Heart left ventricle (tissue), 16 donors: Measurements from ENCODE around the gene PSTPIP1. TPM values are rescaled to one million over a fixed set of nuclear protein-coding genes. Genes with fewer than 3 reads are reported as not detected.
A peak's percentile ranks its signal among the peaks of the same experiment; 100 is the strongest.

ENCODE experiments used
- ATAC-seq, 4 donors: fragments of 200-7000 bp; cut with Tn5 transposase; one replicate each; pipeline ENCODE4 v1.9.1; 2020 to 2022; ENCODE audit warnings: moderate library complexity in 4 of 4, mild to moderate bottlenecking in 3 of 4, moderate number of reproducible peaks in 1 of 4
- DNase-seq, 5 donors: peaks; one replicate each; pipeline ENCODE4 v3.0.0-alpha.2; 2020
- H3K27ac ChIP-seq, 12 donors: fragments of 200-600 bp; sonication (generic) in 4 of 12; one replicate each; pipeline versions ENCODE4 v1.5.0 to v1.8.0; 2016 to 2022; ENCODE audit warnings: mild to moderate bottlenecking in 2 of 12
- H3K27me3 ChIP-seq, 9 donors: fragments of 200-600 bp; sonication (generic) in 2 of 9; one replicate each; pipeline versions ENCODE4 v1.5.1 to v1.8.0; 2016 to 2022; ENCODE audit warnings: mild to moderate bottlenecking in 3 of 9
- H3K36me3 ChIP-seq, 9 donors: fragments of 200-600 bp; sonication (generic) in 2 of 9; one replicate each; pipeline versions ENCODE4 v1.5.0 to v1.8.0; 2018 to 2022; ENCODE audit warnings: mild to moderate bottlenecking in 2 of 9
- H3K4me1 ChIP-seq, 12 donors: fragments of 200-600 bp; sonication (generic) in 4 of 12; one replicate each; pipeline versions ENCODE4 v1.5.0 to v1.8.0; 2016 to 2022; ENCODE audit warnings: mild to moderate bottlenecking in 3 of 12
- H3K4me3 ChIP-seq, 12 donors: fragments of 200-600 bp; sonication (generic) in 4 of 12; one replicate each; pipeline versions ENCODE4 v1.5.0 to v1.8.0; 2017 to 2022; ENCODE audit warnings: mild to moderate bottlenecking in 9 of 12, moderate library complexity in 4 of 12
- H3K9me3 ChIP-seq, 12 donors: fragments of 200-600 bp; sonication (generic) in 4 of 12; one replicate each; pipeline versions ENCODE4 v1.5.0 to v1.8.0; 2016 to 2022; ENCODE audit warnings: mild to moderate bottlenecking in 1 of 12
- CTCF ChIP-seq, 12 donors: fragments of 200-600 bp; sonication (generic) in 4 of 12; IDR thresholded peaks; one replicate each; pipeline versions ENCODE4 v1.5.0 to v1.8.0; 2018 to 2022; ENCODE audit warnings: antibody characterized with exemption in 12 of 12, mild to moderate bottlenecking in 5 of 12
- POLR2A ChIP-seq, 2 donors: fragments of 450-650 bp; IDR thresholded peaks; one replicate each; pipeline ENCODE4 v1.6.1; 2017; ENCODE audit warnings: antibody characterized with exemption in 2 of 2, mild to moderate bottlenecking in 2 of 2, moderate library complexity in 2 of 2
- WGBS, 4 donors: extraction: QIAGEN DNeasy Blood & Tissue Kit in 2 of 4; methylation state at CpG; one replicate each; pipeline versions ENCODE4 v1.1.5 to v1.1.7; 2013 to 2018; 5-methylcytosine and 5-hydroxymethylcytosine counted together
- intact Hi-C, 10 donors: fragments of 100-400 bp; cut with DNase I; formaldehyde crosslinking; loops; one replicate each; pipeline versions ENCODE4 v1.11.1 to v1.14.2; 2022
- polyA plus RNA-seq, 2 donors: library from polyadenylated mRNA; stranded (reverse); fragments of 200-250 nt; gene quantifications; one replicate each; pipeline ENCODE4 v1.2.3, GENCODE V29; 2013
- total RNA-seq, 9 donors: library from RNA; depleted of rRNA in 2 of 9; stranded (reverse); fragments of >200 nt in 2 of 9; fragmentation: NEBNext Ultra II Directional in 3 of 9; extraction: Animal tissue kit (Norgen Biotek cat#: 25700) in 3 of 9; gene quantifications; one replicate each; pipeline versions ENCODE4 v1.1.0 to v1.2.4, GENCODE V29; 2016 to 2023
- donor health status: ischemic (EF 13 %, LVEDD 7.1; RV severe dilation, severe dysfunction).
- donor health status: healthy with polysubstance abuse.
- donor health status: DM: no; HTN: yes; CAD: no.
- donor health status: DM: no; HTN: no; CAD: no.
- donor health status: ischemic (EF 25% LVEDD 6.9; RV normal size, moderate dysfunction).
- donor health status: ischemic (EF 25% LVEDD 5.7; RV mildly dilated, moderate dysfunction).
- donor health status: healthy.
- donor health status: DM: yes; HTN: yes; CAD: no.
- donor health status: ischemic (EF 35%, LVEDD 5.7; RV mildly dilated, moderate dysfunction).
- donor health status: nonischemic (EF 11% LVEDD 7.7; RV severe dilation, severe dysfunction).
- donor health status: DM: yes; HTN: yes; CAD: no.
- donor health status: PGD.
- donor health status: ischemic (EF 29% LVEDD 5.4; RV normal size, mild dysfunction).
- donor health status: nonischemic (EF 23%, LVEDD 6.1; RV moderate dilation, normal function).

The PSTPIP1 gene
- total and polyA plus RNA-seq, 11 donors, result 1.3 to 17.2 (median 2.9) TPM

GRCh38 chr15:76998663-76999285 is 3.8 kb downstream of the PSTPIP1 start:
- Histone ChIP-seq H3K4me1 (peaks cover 0 to 91% (median 15%) of the 10 kb centered on the region in 12 donors), H3K36me3 (no peaks in the 10 kb centered on the region), H3K4me3 (peak overlapping the region in 1 of 12 donors; percentile 15), H3K27ac (peak overlapping the region in 1 of 12 donors; percentile 85), H3K9me3 (no peaks in the 10 kb centered on the region), H3K27me3 (no peaks in the 10 kb centered on the region)
- TF ChIP-seq CTCF (IDR thresholded peaks at IDR 0.05), result no peak
- no peak for TF ChIP-seq POLR2A (IDR thresholded peaks at IDR 0.05)
- intact Hi-C loops, result no loop called here
- ATAC-seq (no peak), DNase-seq (peak in 1 of 5 donors; percentile 9)
- WGBS, 4 donors, result 79 to 87% (median 84%) methylated on average over 8 of the region's 8 CpGs

- H3K27me3 ChIP-seq, result no peaks in the 10 kb centered on the region
- H3K9me3 ChIP-seq, result no peaks in the 10 kb centered on the region
- peaks cover 0 to 91% (median 14%) of the 10 kb centered on the region in 12 donors for H3K4me1 ChIP-seq
- H3K27ac ChIP-seq, result no peak overlapping the region
- H3K4me3 ChIP-seq, result no peak overlapping the region
- 80 to 92% (median 86%) methylated on average over 2 of the region's 2 CpGs for WGBS, 4 donors
- no peaks in the 10 kb centered on the region for H3K36me3 ChIP-seq
- ATAC-seq, result no peak
- TF ChIP-seq POLR2A (IDR thresholded peaks at IDR 0.05) (no peak), CTCF (IDR thresholded peaks at IDR 0.05) (no peak)
- peak in 1 of 5 donors; percentile 51 for DNase-seq
- intact Hi-C loops, result no loop called here
These were observed 5.1 kb downstream of the PSTPIP1 start for GRCh38 chr15:76999996-77000395.

- intact Hi-C loops, result no loop called here
- WGBS, 4 donors, result 77 to 87% (median 84%) methylated on average over 4 of the region's 4 CpGs
- no peak overlapping the region for H3K4me3 ChIP-seq
- no peaks in the 10 kb centered on the region for H3K9me3 ChIP-seq
- H3K27me3 ChIP-seq, result no peaks in the 10 kb centered on the region
- H3K36me3 ChIP-seq, result no peaks in the 10 kb centered on the region
- peak overlapping the region in 1 of 12 donors; percentile 89 for H3K27ac ChIP-seq
- TF ChIP-seq POLR2A (IDR thresholded peaks at IDR 0.05) (no peak), CTCF (IDR thresholded peaks at IDR 0.05) (no peak)
- ATAC-seq (no peak), DNase-seq (no peak)
- peaks cover 0 to 89% (median 7%) of the 10 kb centered on the region in 12 donors for H3K4me1 ChIP-seq
These were observed 6.4 kb downstream of the PSTPIP1 start for GRCh38 chr15:77001351-77001750.

DNA sequence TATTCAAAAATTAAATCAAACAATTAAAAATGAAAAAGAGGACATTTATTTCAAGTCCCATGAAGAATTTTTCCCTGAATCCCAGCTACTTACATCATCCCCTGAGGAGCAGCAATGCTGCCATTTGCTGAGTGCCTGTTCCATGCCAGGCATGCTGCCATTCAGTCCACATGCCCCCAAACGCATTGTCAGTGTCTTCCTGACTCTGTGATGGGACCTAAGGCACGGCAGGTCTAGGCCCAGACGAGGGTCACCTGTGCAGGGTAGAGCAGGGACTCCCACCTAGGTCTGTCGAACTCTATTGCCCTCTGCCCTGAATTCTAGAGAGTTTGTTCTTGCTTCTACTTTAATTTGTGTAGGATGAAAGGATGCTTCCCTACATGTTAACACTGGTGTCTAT is 7.0 kb downstream of the PSTPIP1 start:
- WGBS, 4 donors, result 81 to 87% (median 84%) methylated on average over 4 of the region's 4 CpGs
- Histone ChIP-seq H3K27me3 (no peaks in the 10 kb centered on the region), H3K36me3 (no peaks in the 10 kb centered on the region), H3K4me1 (peaks cover 0 to 83% (median under 1%) of the 10 kb centered on the region in 12 donors), H3K27ac (peak overlapping the region in 1 of 12 donors; percentile 89), H3K9me3 (no peaks in the 10 kb centered on the region), H3K4me3 (no peak overlapping the region)
- intact Hi-C loops, result no loop called here
- ATAC-seq, result no peak
- TF ChIP-seq POLR2A (IDR thresholded peaks at IDR 0.05), result no peak
- no peak for TF ChIP-seq CTCF (IDR thresholded peaks at IDR 0.05)
- peak in 1 of 5 donors; percentile 21 for DNase-seq
